Body of pancreas (tissue), 4 donors: ENCODE data around the gene USP33.
"Not testable (repeated sequence)": the region's sequence is repeated elsewhere in the genome, so short reads cannot be mapped to it uniquely, and the experiment has no call there.

ENCODE experiments used
- POLR2A ChIP-seq, 3 donors: fragments of 450-650 bp; IDR thresholded peaks; one replicate each; pipeline ENCODE4 v1.6.1; 2016; ENCODE audit warnings: antibody characterized with exemption in 3 of 3, mild to moderate bottlenecking in 2 of 3
- TF ChIP-seq, protein P1 (sequence below), 7 experiments: fragments of 450-650 bp in 4 of 7; fragments of 200-600 bp in 3 of 7; sonication (generic) in 3 of 7; IDR thresholded peaks; one replicate each; pipeline ENCODE4 v1.5.1; 2016 to 2019; ENCODE audit warnings: antibody characterized with exemption in 7 of 7

DNA sequence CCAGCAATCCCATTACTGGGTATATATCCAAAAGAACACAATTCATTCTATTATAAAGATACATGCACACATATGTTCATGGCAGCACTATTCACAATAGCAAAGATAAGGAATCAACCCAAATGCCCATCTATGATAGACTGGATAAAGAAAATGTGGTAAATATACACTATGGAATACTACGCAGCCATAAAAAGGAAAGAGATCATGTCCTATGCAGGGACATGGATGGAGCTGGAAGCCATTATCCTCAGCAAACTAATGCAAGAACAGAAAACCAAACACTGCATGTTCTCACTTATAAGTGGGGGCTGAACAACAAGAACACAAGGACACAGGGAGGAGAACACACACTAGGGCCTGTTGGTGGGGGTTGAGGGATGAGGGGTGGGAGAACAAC, 60.0 kb downstream of the USP33 start:
- TF ChIP-seq, protein P1, sequence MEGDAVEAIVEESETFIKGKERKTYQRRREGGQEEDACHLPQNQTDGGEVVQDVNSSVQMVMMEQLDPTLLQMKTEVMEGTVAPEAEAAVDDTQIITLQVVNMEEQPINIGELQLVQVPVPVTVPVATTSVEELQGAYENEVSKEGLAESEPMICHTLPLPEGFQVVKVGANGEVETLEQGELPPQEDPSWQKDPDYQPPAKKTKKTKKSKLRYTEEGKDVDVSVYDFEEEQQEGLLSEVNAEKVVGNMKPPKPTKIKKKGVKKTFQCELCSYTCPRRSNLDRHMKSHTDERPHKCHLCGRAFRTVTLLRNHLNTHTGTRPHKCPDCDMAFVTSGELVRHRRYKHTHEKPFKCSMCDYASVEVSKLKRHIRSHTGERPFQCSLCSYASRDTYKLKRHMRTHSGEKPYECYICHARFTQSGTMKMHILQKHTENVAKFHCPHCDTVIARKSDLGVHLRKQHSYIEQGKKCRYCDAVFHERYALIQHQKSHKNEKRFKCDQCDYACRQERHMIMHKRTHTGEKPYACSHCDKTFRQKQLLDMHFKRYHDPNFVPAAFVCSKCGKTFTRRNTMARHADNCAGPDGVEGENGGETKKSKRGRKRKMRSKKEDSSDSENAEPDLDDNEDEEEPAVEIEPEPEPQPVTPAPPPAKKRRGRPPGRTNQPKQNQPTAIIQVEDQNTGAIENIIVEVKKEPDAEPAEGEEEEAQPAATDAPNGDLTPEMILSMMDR (IDR thresholded peaks at IDR 0.05) = not testable (repeated sequence)
- TF ChIP-seq POLR2A (IDR thresholded peaks at IDR 0.05) = not testable (repeated sequence)
